Erythroblast (primary cell): ENCODE results near the gene EEF1E1.
A peak's percentile ranks its signal among the peaks of the same experiment; 100 is the strongest.

Source experiments
- GATA1 ChIP-seq: IDR thresholded peaks from 2 replicates; pipeline ENCODE4 v1.6.1; 2011; ENCODE audit warnings: low read depth, mild to moderate bottlenecking, control low read depth, low read length, moderate library complexity
- POLR2A ChIP-seq: IDR thresholded peaks from 2 replicates; pipeline ENCODE4 v1.6.1; 2011; ENCODE audit warnings: mild to moderate bottlenecking, low read length

- peak; percentile 31 for TF ChIP-seq POLR2A
- TF ChIP-seq GATA1, result no peak
These were observed 37.5 kb downstream of the EEF1E1 start for GRCh38 chr6:8064638-8065518.
